Fibroblast of peridontal ligament (primary cell): ENCODE measurements around the gene NPAS3.

Experiments
- DNase-seq: peaks from one replicate; pipeline ENCODE4 v3.0.0-alpha.2; 2010; ENCODE audit errors: extremely low read depth

NPAS3 gene

GRCh38 chr14:33676891-33677290 lies 738.2 kb downstream of the NPAS3 start:
- no peak for DNase-seq

DNA sequence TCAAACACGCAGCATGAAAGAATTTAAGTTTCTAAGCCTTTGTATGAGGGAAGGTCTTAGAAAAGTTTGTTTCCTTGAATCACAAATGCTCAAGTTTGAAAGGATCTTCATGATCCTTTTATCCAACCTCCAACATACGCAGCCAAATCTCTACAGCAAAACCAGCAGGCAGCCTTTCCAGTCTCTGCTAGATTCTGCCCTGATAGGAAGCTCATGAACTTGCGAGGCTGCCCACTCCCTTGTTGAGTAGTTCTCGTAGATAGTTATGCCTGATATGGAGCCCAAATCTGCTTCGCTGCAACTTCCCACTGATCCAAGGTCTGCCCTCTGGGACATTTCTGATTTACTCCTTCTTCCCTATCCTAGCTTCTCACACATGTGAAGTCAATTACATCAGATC lies 739.3 kb downstream of the NPAS3 start:
- DNase-seq = no peak

- DNase-seq = no peak
These were observed 740.3 kb downstream of the NPAS3 start for GRCh38 chr14:33679025-33679424.

GRCh38 chr14:33679461-33680225 lies 741.0 kb downstream of the NPAS3 start:
- DNase-seq = peak; percentile 64

GRCh38 chr14:33680873-33681272 lies 742.2 kb downstream of the NPAS3 start:
- DNase-seq = no peak

DNA sequence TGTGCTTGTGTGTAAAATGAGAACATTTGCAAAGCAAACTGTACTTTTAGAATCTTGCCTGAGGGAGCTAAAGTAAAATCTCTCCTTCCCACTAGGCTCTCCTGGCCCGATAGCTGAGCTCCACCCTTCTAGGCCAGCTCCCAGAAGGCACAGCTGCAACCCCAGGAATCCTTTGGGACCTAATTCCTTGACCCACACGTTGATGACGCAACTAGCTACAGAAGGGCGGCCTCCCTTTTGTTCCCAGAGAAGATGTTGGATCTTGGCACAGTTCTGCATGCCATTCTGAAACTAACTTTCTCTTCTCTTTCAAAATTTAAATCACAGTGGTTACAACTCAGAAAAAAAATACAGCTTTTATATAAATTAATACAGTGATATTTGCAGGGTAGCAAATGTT lies 744.1 kb downstream of the NPAS3 start:
- peak; percentile 99 for DNase-seq

DNA sequence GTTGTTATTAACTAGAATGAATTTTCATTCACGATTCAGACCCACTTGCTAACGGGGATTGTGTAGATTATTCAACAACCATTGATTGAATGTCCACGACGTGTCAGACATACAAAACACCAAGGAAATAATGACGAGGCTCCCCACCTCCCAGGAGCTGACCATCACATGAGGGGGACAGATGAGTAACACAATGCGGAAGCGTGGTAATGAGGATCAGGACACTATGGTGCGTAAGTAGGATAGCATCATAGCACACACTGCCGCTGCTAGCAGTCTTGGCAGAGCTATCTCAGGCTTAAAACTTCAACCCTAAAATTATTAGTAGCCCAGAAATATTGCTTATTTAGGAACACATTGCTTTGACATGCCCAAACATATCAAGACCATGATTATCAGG lies 746.3 kb downstream of the NPAS3 start:
- DNase-seq = no peak

GRCh38 chr14:33685698-33686097 lies 747.0 kb downstream of the NPAS3 start:
- no peak for DNase-seq

GRCh38 chr14:33686218-33686617 lies 747.5 kb downstream of the NPAS3 start:
- DNase-seq = peak; percentile 66

- no peak for DNase-seq
These were observed 748.2 kb downstream of the NPAS3 start for GRCh38 chr14:33686856-33687255.

DNA sequence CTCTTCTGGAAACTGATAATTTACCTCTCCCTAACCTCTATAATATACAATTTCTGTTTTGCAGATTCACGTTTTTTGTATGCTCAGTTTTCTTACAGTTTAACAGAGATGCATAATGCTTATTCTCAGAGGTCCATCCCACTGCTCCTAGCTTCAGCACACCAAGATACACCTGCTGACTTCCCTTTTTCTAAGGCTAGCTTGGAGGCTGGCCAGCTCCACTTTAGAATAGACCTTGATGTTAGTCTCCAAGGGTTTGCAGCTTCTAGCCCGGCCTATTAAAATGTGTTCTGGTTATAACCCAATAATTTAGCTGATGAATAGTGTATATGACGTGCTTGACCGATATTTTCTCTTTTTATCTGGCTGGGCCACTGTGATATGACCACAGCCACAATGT lies 751.0 kb downstream of the NPAS3 start:
- no peak for DNase-seq

GRCh38 chr14:33691907-33692306 lies 753.2 kb downstream of the NPAS3 start:
- DNase-seq = no peak

GRCh38 chr14:33692762-33693161 lies 754.1 kb downstream of the NPAS3 start:
- DNase-seq = peak; percentile 97

- peak; percentile 93 for DNase-seq
These were observed 754.6 kb downstream of the NPAS3 start for GRCh38 chr14:33693237-33693636.

DNA sequence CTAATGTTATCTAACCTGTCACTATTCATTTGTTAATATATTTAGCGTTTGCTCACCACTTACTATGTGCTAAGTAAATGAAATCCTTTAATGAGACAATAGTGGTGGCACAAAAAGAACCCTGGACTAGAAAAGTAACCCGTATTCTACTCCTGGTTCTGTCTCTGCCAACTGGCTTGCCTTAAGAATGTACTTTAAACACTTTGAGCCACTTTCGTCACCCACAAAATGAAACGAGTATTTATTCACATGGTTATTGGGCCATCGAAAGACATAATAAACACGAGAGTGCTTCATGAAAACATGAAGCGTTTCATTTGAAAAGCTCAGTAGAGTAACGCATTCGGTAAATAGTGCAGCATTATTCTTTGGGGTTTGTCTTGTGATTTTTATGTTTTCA lies 757.5 kb downstream of the NPAS3 start:
- DNase-seq = no peak

- DNase-seq = no peak
These were observed 760.8 kb downstream of the NPAS3 start for GRCh38 chr14:33699300-33699983.

GRCh38 chr14:33700052-33700451 lies 761.4 kb downstream of the NPAS3 start:
- DNase-seq = no peak

DNA sequence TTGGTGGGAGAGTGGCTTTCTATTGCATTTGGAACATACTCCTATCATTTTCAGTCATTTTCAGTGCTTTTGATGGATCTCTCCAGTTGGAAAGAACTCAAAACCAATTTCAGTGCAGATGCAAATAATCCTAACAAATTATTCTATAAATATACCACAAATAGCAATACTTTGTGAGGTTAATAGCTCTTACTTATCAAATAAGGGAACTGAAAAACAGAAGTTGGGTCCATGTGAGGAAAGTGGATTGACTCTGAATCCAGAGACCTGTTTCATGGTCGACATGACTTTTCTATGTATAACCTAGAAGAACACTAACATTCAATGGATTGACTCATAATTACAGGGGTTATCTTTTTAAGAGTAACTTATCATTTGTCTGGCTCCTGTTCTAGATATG lies 763.6 kb downstream of the NPAS3 start:
- DNase-seq = no peak

DNA sequence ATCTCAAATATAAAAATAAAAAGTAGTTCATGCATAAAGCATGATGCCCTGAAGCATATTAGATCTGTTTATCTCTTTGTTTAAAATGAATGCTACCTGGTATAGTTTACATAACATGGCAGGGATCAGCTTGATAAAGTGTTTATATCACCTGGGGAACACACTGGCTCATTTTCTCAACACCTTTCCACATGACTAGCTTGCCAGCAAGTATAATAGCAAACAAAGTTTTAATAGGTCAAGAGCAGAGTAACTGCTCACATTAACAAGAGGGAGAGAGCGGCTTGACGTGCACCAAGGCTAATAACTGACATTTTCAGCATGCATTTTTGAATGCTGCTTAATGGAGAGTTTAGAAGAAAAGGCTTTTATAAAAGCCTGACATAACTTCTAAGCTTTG lies 765.8 kb downstream of the NPAS3 start:
- DNase-seq = no peak

DNA sequence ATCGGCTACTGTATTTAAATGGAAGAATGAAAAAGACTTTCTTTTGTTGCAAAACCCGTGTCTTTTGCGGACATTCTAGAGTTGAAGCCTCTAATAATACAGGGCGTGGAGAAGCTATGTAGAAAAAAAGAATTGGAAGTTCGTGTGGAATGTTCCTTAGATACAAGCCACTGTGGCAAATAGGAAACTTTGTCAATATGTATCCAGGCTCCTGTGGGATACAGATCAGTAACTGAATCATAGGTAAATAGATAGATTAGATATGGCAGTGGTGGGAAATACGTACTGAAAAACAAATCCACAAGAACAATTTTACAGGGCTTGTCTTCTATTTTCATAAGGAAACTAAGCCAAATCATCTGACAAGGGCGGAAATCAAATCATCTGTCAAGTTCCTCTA lies 766.8 kb downstream of the NPAS3 start:
- no peak for DNase-seq

- no peak for DNase-seq
These were observed 769.0 kb downstream of the NPAS3 start for GRCh38 chr14:33707716-33708115.

DNA sequence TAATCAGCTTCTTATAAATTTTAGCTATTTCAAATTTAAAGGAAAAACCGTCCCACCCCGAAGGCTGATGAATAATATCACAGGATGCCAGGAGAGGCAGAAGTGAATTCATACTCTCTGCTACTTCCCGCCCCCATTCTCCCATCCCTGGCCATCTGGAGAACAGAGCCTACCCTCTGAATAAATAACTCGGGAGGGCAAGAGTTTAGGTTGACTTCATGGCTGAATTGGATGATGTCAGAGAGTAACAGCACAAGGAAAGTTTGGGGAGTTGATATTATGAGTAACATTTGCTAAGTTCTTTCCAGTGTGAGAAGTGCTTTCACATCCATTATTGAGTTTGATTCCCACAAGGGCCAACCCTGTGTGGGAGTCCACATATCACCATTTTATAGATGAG lies 770.6 kb downstream of the NPAS3 start:
- peak; percentile 13 for DNase-seq

DNA sequence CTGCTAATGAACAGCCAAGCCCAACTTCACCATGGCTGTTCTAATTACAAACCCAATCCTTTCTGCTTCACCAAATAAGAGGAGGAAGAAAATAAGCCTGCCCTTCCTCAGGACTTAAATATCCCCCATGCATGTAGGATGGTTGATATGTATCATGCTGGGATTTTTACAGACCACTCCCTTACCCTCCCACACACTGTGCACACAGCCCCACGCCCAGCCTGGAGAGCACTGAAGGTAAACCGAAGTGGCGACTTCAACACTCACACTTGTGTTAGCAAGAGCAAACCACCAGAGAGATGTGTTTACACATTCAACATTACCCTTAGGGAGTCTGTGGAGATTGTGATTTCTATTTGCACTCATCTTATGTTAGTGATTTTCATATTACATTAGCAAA lies 771.0 kb downstream of the NPAS3 start:
- DNase-seq = no peak

GRCh38 chr14:33710273-33710672 lies 771.6 kb downstream of the NPAS3 start:
- DNase-seq = no peak
